ENCODE results near the gene NOXO1.

- TF ChIP-seq ZNF274 (IDR thresholded peaks at IDR 0.05; ENCODE audit: low read depth, low read length) (no peak), YY1 (IDR thresholded peaks at IDR 0.05; ENCODE audit: insufficient read depth, insufficient read length) (no peak)
These were observed 32.3 kb upstream of the NOXO1 start for GRCh38 chr16:2013527-2013926.

All from NT2/D1 (cell line).